GM18867 (cell line): ENCODE results near the gene MYO1B.
A peak's percentile ranks its signal among the peaks of the same experiment; 100 is the strongest.

Experiments used
- ATAC-seq: cut with Tn5 transposase; IDR thresholded peaks from one replicate; pipeline ENCODE4 v1.9.1; 2021; ENCODE audit warnings: mild to moderate bottlenecking, moderate library complexity; ENCODE audit not compliant: unreplicated experiment

The MYO1B gene

GRCh38 chr2:191394043-191394442 is 148.8 kb downstream of the MYO1B start:
- no peak for ATAC-seq

- ATAC-seq = no peak
Observed at GRCh38 chr2:191396794-191397193, 151.6 kb downstream of the MYO1B start.

GRCh38 chr2:191399601-191400000 is 154.4 kb downstream of the MYO1B start:
- ATAC-seq = no peak

GRCh38 chr2:191401287-191401686 is 156.1 kb downstream of the MYO1B start:
- ATAC-seq = no peak

- no peak for ATAC-seq
Observed at GRCh38 chr2:191402966-191403565, 157.9 kb downstream of the MYO1B start.

- ATAC-seq = no peak
Observed at GRCh38 chr2:191404568-191404991, 159.4 kb downstream of the MYO1B start.

- ATAC-seq = no peak
Observed at GRCh38 chr2:191405546-191405945, 160.3 kb downstream of the MYO1B start.

- ATAC-seq = no peak
Observed at GRCh38 chr2:191410646-191411436, 165.6 kb downstream of the MYO1B start.

- ATAC-seq = no peak
Observed at GRCh38 chr2:191411472-191411871, 166.3 kb downstream of the MYO1B start.

GRCh38 chr2:191412353-191412752 is 167.1 kb downstream of the MYO1B start:
- no peak for ATAC-seq

- ATAC-seq = no peak
Observed at GRCh38 chr2:191415101-191415500, 169.9 kb downstream of the MYO1B start.

- ATAC-seq = no peak
Observed at GRCh38 chr2:191415858-191416257, 170.7 kb downstream of the MYO1B start.

GRCh38 chr2:191417746-191418145 is 172.5 kb downstream of the MYO1B start:
- no peak for ATAC-seq

GRCh38 chr2:191421950-191422349 is 176.7 kb downstream of the MYO1B start:
- ATAC-seq = peak; percentile 39

- no peak for ATAC-seq
Observed at GRCh38 chr2:191427031-191427430, 181.8 kb downstream of the MYO1B start.

GRCh38 chr2:191428141-191428540 is 182.9 kb downstream of the MYO1B start:
- ATAC-seq = no peak

GRCh38 chr2:191430476-191430875 is 185.3 kb downstream of the MYO1B start:
- no peak for ATAC-seq

- no peak for ATAC-seq
Observed at GRCh38 chr2:191432121-191432520, 186.9 kb downstream of the MYO1B start.

GRCh38 chr2:191434072-191434471 is 188.9 kb downstream of the MYO1B start:
- no peak for ATAC-seq

GRCh38 chr2:191435141-191435540 is 189.9 kb downstream of the MYO1B start:
- ATAC-seq = no peak

- ATAC-seq = no peak
Observed at GRCh38 chr2:191436368-191437055, 191.3 kb downstream of the MYO1B start.

- no peak for ATAC-seq
Observed at GRCh38 chr2:191439481-191439880, 194.3 kb downstream of the MYO1B start.
